Hepatocyte (in vitro differentiated cells): Measurements from ENCODE around the gene TNS3.

Experiments used
- CTCF ChIP-seq: fragments of 200-600 bp; sonication (generic); IDR thresholded peaks from 2 replicates; pipeline ENCODE4 v1.5.1; 2016; ENCODE audit warnings: antibody characterized with exemption, mild to moderate bottlenecking; ENCODE audit not compliant: poor library complexity
- EZH2 ChIP-seq: fragments of 200-600 bp; sonication (generic); IDR thresholded peaks from 2 replicates; pipeline ENCODE4 v1.6.1; 2016; ENCODE audit warnings: antibody characterized with exemption, mild to moderate bottlenecking, borderline replicate concordance

- TF ChIP-seq CTCF (no peak), EZH2 (no peak)
Measured at GRCh38 chr7:47406801-47407129, 175.1 kb downstream of the TNS3 start.
